Peyer's patch (tissue), 4 donors: ENCODE data around the gene SESTD1. TPM values are rescaled to one million over a fixed set of nuclear protein-coding genes. Genes with fewer than 3 reads are reported as not detected.
"Not testable (repeated sequence)": the region's sequence is repeated elsewhere in the genome, so short reads cannot be mapped to it uniquely, and the experiment has no call there.

ENCODE experiments used
- DNase-seq, 3 donors: peaks; one replicate each; pipeline ENCODE4 v3.0.0-alpha.2; 2017 to 2019
- H3K27ac ChIP-seq, 4 donors: fragments of 200-600 bp; sonication (generic); one replicate each; pipeline ENCODE4 v1.5.1; 2016 to 2019
- H3K27me3 ChIP-seq, 2 donors: fragments of 200-600 bp; sonication (generic); one replicate each; pipeline ENCODE4 v1.5.1; 2019
- H3K36me3 ChIP-seq, 3 donors: fragments of 200-600 bp; sonication (generic); one replicate each; pipeline ENCODE4 v1.5.1; 2016 to 2019
- H3K4me1 ChIP-seq, 4 donors: fragments of 200-600 bp; sonication (generic); one replicate each; pipeline ENCODE4 v1.5.1; 2016 to 2019
- H3K4me3 ChIP-seq, 4 donors: fragments of 200-600 bp; sonication (generic); 1 replicate in 3 of 4; 2 replicates in 1 of 4; pipeline ENCODE4 v1.5.1; 2016 to 2019; ENCODE audit warnings: mild to moderate bottlenecking in 1 of 4
- H3K9me3 ChIP-seq, 4 donors: fragments of 200-600 bp; sonication (generic); one replicate each; pipeline ENCODE4 v1.5.1; 2016 to 2019; ENCODE audit warnings: mild to moderate bottlenecking in 1 of 4
- CTCF ChIP-seq, 6 experiments: fragments of 450-650 bp in 4 of 6; fragments of 200-600 bp in 2 of 6; sonication (generic) in 1 of 6; IDR thresholded peaks; one replicate each; pipeline ENCODE4 v1.5.1; 2017 to 2019; ENCODE audit warnings: antibody characterized with exemption in 6 of 6, mild to moderate bottlenecking in 3 of 6, moderate library complexity in 1 of 6
- POLR2A ChIP-seq, 2 donors: fragments of 450-650 bp; IDR thresholded peaks; one replicate each; pipeline ENCODE4 v1.5.1; 2017; ENCODE audit warnings: antibody characterized with exemption in 2 of 2, mild to moderate bottlenecking in 2 of 2, moderate library complexity in 2 of 2
- total RNA-seq, 4 donors: library from RNA; depleted of rRNA; stranded (reverse); fragments of >200 nt; gene quantifications; one replicate each; pipeline ENCODE4 v1.1.0, GENCODE V29; 2016

Gene SESTD1
- total RNA-seq, 4 donors from 2014 or later: 19.3 to 66.0 (median 39.6) TPM

- Histone ChIP-seq H3K36me3 (no peaks in the 10 kb centered on the region), H3K4me1 (peaks cover 0 to 11% (median 0%) of the 10 kb centered on the region in 4 donors), H3K27me3 (no peaks in the 10 kb centered on the region), H3K9me3 (no peaks in the 10 kb centered on the region), H3K4me3 (no peak overlapping the region), H3K27ac (no peak overlapping the region)
- TF ChIP-seq CTCF (IDR thresholded peaks at IDR 0.05) (no peak), POLR2A (IDR thresholded peaks at IDR 0.05) (no peak)
- no peak for DNase-seq
These were observed 40.3 kb downstream of the SESTD1 start for GRCh38 chr2:179224361-179224760.

GRCh38 chr2:179222076-179222475 lies 42.6 kb downstream of the SESTD1 start:
- Histone ChIP-seq H3K36me3 (no peaks in the 10 kb centered on the region), H3K4me1 (peaks cover 0 to 5% (median 0%) of the 10 kb centered on the region in 4 donors), H3K9me3 (no peaks in the 10 kb centered on the region), H3K4me3 (no peak overlapping the region), H3K27ac (no peak overlapping the region), H3K27me3 (no peaks in the 10 kb centered on the region)
- DNase-seq: no peak
- TF ChIP-seq CTCF (IDR thresholded peaks at IDR 0.05) (no peak), POLR2A (IDR thresholded peaks at IDR 0.05) (no peak)

GRCh38 chr2:179218848-179219594 lies 45.6 kb downstream of the SESTD1 start:
- H3K9me3 ChIP-seq: no peaks in the 10 kb centered on the region
- H3K36me3 ChIP-seq: no peaks in the 10 kb centered on the region
- H3K27me3 ChIP-seq: no peaks in the 10 kb centered on the region
- no peaks in the 10 kb centered on the region for H3K4me1 ChIP-seq
- H3K4me3 ChIP-seq: no peak overlapping the region
- no peak for TF ChIP-seq POLR2A (IDR thresholded peaks at IDR 0.05)
- peak in 5 of 6 experiments; percentile 21 to 85 (median 77) for TF ChIP-seq CTCF (IDR thresholded peaks at IDR 0.05)
- H3K27ac ChIP-seq: no peak overlapping the region
- DNase-seq: peak; percentile 38 to 90 (median 64)

- not testable (repeated sequence) for H3K27ac ChIP-seq, DNase-seq, H3K4me3 ChIP-seq, H3K9me3 ChIP-seq, H3K4me1 ChIP-seq, H3K27me3 ChIP-seq, H3K36me3 ChIP-seq
These were observed 50.0 kb downstream of the SESTD1 start for GRCh38 chr2:179214671-179215070.

GRCh38 chr2:179211355-179211754 lies 53.3 kb downstream of the SESTD1 start:
- H3K36me3 ChIP-seq: no peaks in the 10 kb centered on the region
- no peak overlapping the region for H3K4me3 ChIP-seq
- no peaks in the 10 kb centered on the region for H3K9me3 ChIP-seq
- no peaks in the 10 kb centered on the region for H3K4me1 ChIP-seq
- H3K27ac ChIP-seq: no peak overlapping the region
- no peak for DNase-seq
- TF ChIP-seq POLR2A (IDR thresholded peaks at IDR 0.05) (no peak), CTCF (IDR thresholded peaks at IDR 0.05) (no peak)
- no peaks in the 10 kb centered on the region for H3K27me3 ChIP-seq

- not testable (repeated sequence) for H3K27ac ChIP-seq, H3K9me3 ChIP-seq
These were observed 56.4 kb downstream of the SESTD1 start for GRCh38 chr2:179208277-179208676.

GRCh38 chr2:179207047-179207446 lies 57.6 kb downstream of the SESTD1 start:
- TF ChIP-seq CTCF (IDR thresholded peaks at IDR 0.05): no peak
- no peak for TF ChIP-seq POLR2A (IDR thresholded peaks at IDR 0.05)
- Histone ChIP-seq H3K4me1 (no peaks in the 10 kb centered on the region), H3K9me3 (no peaks in the 10 kb centered on the region), H3K27me3 (no peaks in the 10 kb centered on the region), H3K4me3 (no peak overlapping the region), H3K27ac (no peak overlapping the region), H3K36me3 (no peaks in the 10 kb centered on the region)
- no peak for DNase-seq

More at GRCh38 chr2:179208277-179208676, 56.4 kb downstream of the SESTD1 start:
- H3K4me3 ChIP-seq, H3K36me3 ChIP-seq, H3K27me3 ChIP-seq, H3K4me1 ChIP-seq, DNase-seq: not testable (repeated sequence)
